CD4-positive, alpha-beta T cell treated with Interleukin-15 for 4 hours (primary cell): Measurements from ENCODE around the gene TSPAN19.
A peak's percentile ranks its signal among the peaks of the same experiment; 100 is the strongest.
"Not testable (repeated sequence)": the region's sequence is repeated elsewhere in the genome, so short reads cannot be mapped to it uniquely, and the experiment has no call there.

ENCODE experiments used
- DNase-seq: peaks from one replicate; pipeline ENCODE4 v3.0.0-alpha.2; 2020; ENCODE audit warnings: low spot score

Gene TSPAN19

GRCh38 chr12:85036234-85036707 lies at the start of gene TSPAN19, which contains the start of gene LRRIQ1:
Gene TSPAN19 (minus strand): TSS chr12:85036277. CDS start chr12:85029946, 6,331 bp downstream.
Gene LRRIQ1 (plus strand): TSS chr12:85036351. CDS start chr12:85038177, 1,826 bp downstream.
- DNase-seq, result peak; percentile 9

- no peak for DNase-seq
Measured at GRCh38 chr12:85085066-85085465, 49.0 kb upstream of the TSPAN19 start.

GRCh38 chr12:85076688-85077430 lies 40.8 kb upstream of the TSPAN19 start:
- no peak for DNase-seq

GRCh38 chr12:85072826-85073225 lies 36.7 kb upstream of the TSPAN19 start:
- no peak for DNase-seq

GRCh38 chr12:85065837-85066482 lies 29.9 kb upstream of the TSPAN19 start:
- DNase-seq, result no peak

- no peak for DNase-seq
Measured at GRCh38 chr12:85060916-85061315, 24.8 kb upstream of the TSPAN19 start.

- no peak for DNase-seq
Measured at GRCh38 chr12:85059594-85059993, 23.5 kb upstream of the TSPAN19 start.

- DNase-seq, result no peak
Measured at GRCh38 chr12:85058339-85058738, 22.3 kb upstream of the TSPAN19 start.

GRCh38 chr12:85057370-85057963 lies 21.4 kb upstream of the TSPAN19 start:
- peak; percentile 23 for DNase-seq

GRCh38 chr12:85043829-85044228 lies 7.8 kb upstream of the TSPAN19 start:
- no peak for DNase-seq

- no peak for DNase-seq
Measured at GRCh38 chr12:85041395-85041794, 5.3 kb upstream of the TSPAN19 start.

- no peak for DNase-seq
Measured at GRCh38 chr12:85036733-85037132, 656 bp upstream of the TSPAN19 start.

GRCh38 chr12:85029456-85029855 lies 6.6 kb downstream of the TSPAN19 start:
- no peak for DNase-seq

GRCh38 chr12:85018098-85018497 lies 18.0 kb downstream of the TSPAN19 start:
- no peak for DNase-seq

GRCh38 chr12:85017618-85018017 lies 18.5 kb downstream of the TSPAN19 start:
- DNase-seq, result no peak

- no peak for DNase-seq
Measured at GRCh38 chr12:85017133-85017532, 18.9 kb downstream of the TSPAN19 start.

- no peak for DNase-seq
Measured at GRCh38 chr12:85016413-85016812, 19.7 kb downstream of the TSPAN19 start.

GRCh38 chr12:85007836-85008235 lies 28.2 kb downstream of the TSPAN19 start:
- DNase-seq, result no peak

- no peak for DNase-seq
Measured at GRCh38 chr12:85006206-85006605, 29.9 kb downstream of the TSPAN19 start.

- no peak for DNase-seq
Measured at GRCh38 chr12:85005615-85006014, 30.5 kb downstream of the TSPAN19 start.

- DNase-seq, result not testable (repeated sequence)
Measured at GRCh38 chr12:85005047-85005446, 31.0 kb downstream of the TSPAN19 start.

GRCh38 chr12:85004204-85004603 lies 31.9 kb downstream of the TSPAN19 start:
- DNase-seq, result no peak

GRCh38 chr12:85002778-85003296 lies 33.2 kb downstream of the TSPAN19 start:
- no peak for DNase-seq
